Stimulated activated CD4-positive, alpha-beta T cell treated with anti-CD3 and anti-CD28 coated beads, Interleukin-4, amount 100 ng/mL, for 48 hours (primary cell): ENCODE data around the gene ANKRD55.
"Not testable (repeated sequence)": the region's sequence is repeated elsewhere in the genome, so short reads cannot be mapped to it uniquely, and the experiment has no call there.

ENCODE experiments used
- DNase-seq, 2 donors: peaks; one replicate each; pipeline ENCODE4 v3.0.0-alpha.2; 2020; ENCODE audit warnings: low read depth in 2 of 2

ANKRD55 gene

GRCh38 chr5:56233230-56233629, at the start of gene ANKRD55:
Gene ANKRD55, minus strand, starts transcription at chr5:56233330. Its CDS starts 417 bp downstream, at chr5:56232913.
- DNase-seq: no peak

GRCh38 chr5:56282216-56282615, 49.1 kb upstream of the ANKRD55 start:
- no peak for DNase-seq

- no peak for DNase-seq
Measured at GRCh38 chr5:56281489-56282165, 48.5 kb upstream of the ANKRD55 start.

GRCh38 chr5:56279979-56280378, 46.8 kb upstream of the ANKRD55 start:
- DNase-seq: no peak

- no peak for DNase-seq
Measured at GRCh38 chr5:56279291-56279690, 46.2 kb upstream of the ANKRD55 start.

- no peak for DNase-seq
Measured at GRCh38 chr5:56278335-56278753, 45.2 kb upstream of the ANKRD55 start.

- DNase-seq: no peak
Measured at GRCh38 chr5:56277573-56277972, 44.4 kb upstream of the ANKRD55 start.

GRCh38 chr5:56273376-56273955, 40.3 kb upstream of the ANKRD55 start:
- no peak for DNase-seq

GRCh38 chr5:56272765-56273164, 39.6 kb upstream of the ANKRD55 start:
- DNase-seq: no peak

- peak; percentile 66 to 77 for DNase-seq
Measured at GRCh38 chr5:56270568-56271392, 37.6 kb upstream of the ANKRD55 start.

GRCh38 chr5:56270058-56270457, 36.9 kb upstream of the ANKRD55 start:
- DNase-seq: no peak

GRCh38 chr5:56269216-56269927, 36.2 kb upstream of the ANKRD55 start:
- DNase-seq: no peak

GRCh38 chr5:56268707-56269106, 35.6 kb upstream of the ANKRD55 start:
- DNase-seq: not testable (repeated sequence)

GRCh38 chr5:56267856-56268255, 34.7 kb upstream of the ANKRD55 start:
- no peak for DNase-seq

- no peak for DNase-seq
Measured at GRCh38 chr5:56264417-56265025, 31.4 kb upstream of the ANKRD55 start.

GRCh38 chr5:56262279-56262678, 29.1 kb upstream of the ANKRD55 start:
- no peak for DNase-seq

- DNase-seq: no peak
Measured at GRCh38 chr5:56259002-56259511, 25.9 kb upstream of the ANKRD55 start.

GRCh38 chr5:56257763-56258529, 24.8 kb upstream of the ANKRD55 start:
- not testable (repeated sequence) for DNase-seq

GRCh38 chr5:56257010-56257409, 23.9 kb upstream of the ANKRD55 start:
- DNase-seq: no peak

- no peak for DNase-seq
Measured at GRCh38 chr5:56255502-56255901, 22.4 kb upstream of the ANKRD55 start.

GRCh38 chr5:56253924-56254323, 20.8 kb upstream of the ANKRD55 start:
- no peak for DNase-seq
